NCI-H146 (cell line): Measurements from ENCODE around the gene KRIT1.
"Not testable (repeated sequence)": the region's sequence is repeated elsewhere in the genome, so short reads cannot be mapped to it uniquely, and the experiment has no call there.

Experiments
- DNase-seq: peaks from one replicate; lab custom pipeline; 2025; lab: John Stamatoyannopoulos, UW

The KRIT1 gene

GRCh38 chr7:92246360-92247101 lies 817 bp upstream of the KRIT1 start:
- peak; percentile 67 for DNase-seq

GRCh38 chr7:92244808-92245486 lies 767 bp downstream of the KRIT1 start:
- peak; percentile 4 for DNase-seq

DNA sequence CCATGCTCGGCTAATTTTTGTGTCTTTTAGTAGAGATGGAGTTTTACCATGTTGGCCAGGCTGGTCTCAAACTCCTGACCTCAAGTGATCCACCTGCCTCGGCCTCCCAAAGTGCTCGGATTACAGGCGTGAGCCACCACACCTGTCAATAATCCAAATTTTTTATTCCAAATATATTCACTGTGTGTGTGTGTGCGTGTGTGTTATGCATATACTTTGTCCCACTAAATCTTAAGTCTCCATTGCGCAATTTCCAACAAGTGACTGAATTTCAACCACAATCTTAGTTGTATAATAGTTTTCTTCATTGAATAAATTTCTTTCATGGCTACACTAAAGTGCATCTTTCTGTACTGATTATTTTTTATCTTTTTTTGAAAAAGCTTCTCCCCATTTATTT lies 2.7 kb downstream of the KRIT1 start:
- no peak for DNase-seq

DNA sequence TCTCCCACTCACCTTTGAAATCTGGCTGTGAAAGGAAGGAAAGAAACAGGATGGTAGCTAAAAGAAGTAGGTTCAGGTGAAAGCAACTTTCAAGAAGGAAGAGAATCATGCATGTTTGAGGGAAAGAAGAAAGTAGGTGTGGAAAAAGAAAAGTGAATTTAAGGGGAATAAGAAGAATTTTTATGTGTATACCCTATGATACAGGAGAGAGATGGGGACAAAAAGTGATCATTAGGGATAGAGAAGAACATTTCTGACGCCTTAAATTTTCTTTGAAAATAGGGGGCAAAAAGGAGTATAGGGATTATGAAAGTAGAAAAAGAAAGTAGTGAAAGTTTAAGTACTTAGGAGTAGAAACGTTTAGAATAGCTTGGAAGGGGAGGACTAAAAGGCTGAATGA lies 15.2 kb downstream of the KRIT1 start:
- no peak for DNase-seq

DNA sequence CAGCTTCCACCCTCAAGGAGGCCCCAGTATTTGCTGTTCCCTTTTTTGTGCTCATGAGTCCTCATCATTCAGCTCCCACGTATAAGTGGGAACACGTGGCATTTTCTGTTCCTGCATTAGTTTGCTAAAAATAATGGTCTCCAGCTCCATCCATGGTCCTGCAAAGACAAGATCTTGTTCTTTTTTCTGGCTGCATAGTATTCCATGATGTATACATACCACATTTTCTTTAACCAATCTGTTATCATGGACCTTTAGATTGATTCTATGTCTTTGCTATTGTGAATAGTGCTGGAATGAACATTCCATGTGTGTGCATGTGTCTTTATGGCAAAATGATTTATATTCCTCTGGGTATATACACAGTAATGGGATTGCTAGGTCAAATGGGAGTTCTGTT lies 17.0 kb downstream of the KRIT1 start:
- no peak for DNase-seq

GRCh38 chr7:92228100-92228499 lies 17.6 kb downstream of the KRIT1 start:
- DNase-seq = no peak

GRCh38 chr7:92226981-92227380 lies 18.7 kb downstream of the KRIT1 start:
- no peak for DNase-seq

DNA sequence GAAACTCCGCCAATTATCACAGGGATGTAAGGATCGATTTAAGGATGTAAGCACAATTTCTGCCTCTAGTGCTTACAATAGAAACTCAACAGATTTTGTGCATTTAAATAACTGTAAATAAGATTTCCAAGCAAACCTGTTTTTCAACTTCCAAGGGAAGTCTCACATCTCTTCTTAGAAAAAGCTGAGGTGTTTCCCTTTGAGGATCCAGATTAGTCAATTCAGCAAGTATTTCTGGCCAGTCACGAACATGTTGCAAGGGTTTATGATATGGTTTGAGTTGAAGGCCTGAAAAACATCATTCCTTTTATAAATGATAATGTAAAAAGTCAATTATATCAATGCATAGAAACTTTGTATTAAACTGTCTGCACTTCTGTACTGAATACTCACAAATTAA lies 23.9 kb downstream of the KRIT1 start:
- no peak for DNase-seq

DNA sequence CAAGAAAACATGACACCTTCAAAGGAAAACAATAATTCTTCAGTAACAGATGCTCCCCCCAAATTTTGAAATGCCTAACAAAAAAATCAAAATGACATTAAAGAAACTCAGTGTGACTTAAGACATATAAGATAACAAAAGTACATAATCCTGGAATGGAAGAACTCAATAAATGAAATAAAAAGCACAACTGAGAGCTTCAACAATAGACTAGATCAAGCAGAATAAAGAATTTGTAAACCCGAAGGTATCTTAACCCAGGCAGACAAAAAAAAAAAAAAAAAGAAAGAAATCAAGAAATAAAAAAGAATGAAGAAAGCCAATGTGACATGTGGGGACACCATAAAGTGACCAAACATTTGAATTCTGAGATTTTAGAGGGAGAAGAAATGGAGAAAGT lies 39.0 kb downstream of the KRIT1 start:
- no peak for DNase-seq

- no peak for DNase-seq
Observed at GRCh38 chr7:92205987-92206386, 39.7 kb downstream of the KRIT1 start.

DNA sequence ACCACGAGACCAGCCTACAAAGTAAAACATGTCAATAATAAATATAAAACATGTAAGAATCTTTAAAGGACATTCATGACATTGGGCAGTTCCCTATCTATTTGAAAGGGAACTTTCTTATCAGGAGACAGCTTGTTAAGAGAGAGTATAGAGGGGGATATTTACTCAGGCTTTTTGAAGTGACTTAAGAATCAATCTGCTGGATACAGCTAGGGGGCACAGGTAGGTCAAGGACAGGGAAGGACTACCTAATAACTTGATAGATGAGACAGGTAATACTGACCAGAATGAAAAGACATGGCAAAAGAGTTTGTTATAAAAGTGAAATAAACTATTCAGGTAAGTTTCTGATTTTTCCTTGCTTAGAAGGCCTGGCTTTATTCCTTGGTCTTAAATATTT lies 44.9 kb downstream of the KRIT1 start:
- no peak for DNase-seq

DNA sequence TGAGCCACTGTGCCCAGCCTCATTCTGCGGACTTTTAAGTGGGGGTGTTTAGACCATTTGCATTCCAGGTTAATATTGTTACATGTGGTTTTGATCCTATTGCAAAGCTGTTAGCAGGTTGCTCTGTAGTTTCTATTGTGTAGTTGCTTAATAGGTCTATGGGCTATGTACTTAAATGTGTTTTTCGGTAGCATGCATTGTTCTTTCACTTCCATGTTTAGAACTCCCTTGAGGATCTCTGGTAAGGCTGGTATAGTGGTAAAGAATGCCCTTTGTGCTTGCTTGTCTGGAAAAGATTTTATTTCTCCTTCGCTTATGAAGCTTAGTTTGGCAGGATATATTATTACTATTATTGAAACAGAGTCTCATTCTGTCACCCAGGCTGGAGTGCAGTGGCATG lies 53.4 kb downstream of the KRIT1 start:
- no peak for DNase-seq

DNA sequence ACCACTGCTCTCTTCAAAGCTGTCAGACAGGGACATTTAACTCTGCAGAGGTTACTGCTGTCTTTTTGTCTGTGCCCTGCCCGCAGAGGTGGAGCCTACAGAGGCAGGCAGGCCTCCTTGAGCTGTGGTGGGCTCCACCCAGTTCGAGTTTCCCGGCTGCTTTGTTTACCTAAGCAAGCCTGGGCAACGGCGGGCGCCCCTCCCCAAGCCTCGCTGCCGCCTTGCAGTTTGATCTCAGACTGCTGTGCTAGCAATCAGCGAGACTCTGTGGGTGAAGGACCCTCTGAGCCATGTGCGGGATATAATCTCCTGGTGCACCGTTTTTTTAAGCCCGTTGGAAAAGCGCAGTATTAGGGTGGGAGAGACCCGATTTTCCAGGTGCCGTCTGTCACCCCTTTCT lies 56.5 kb downstream of the KRIT1 start:
- not testable (repeated sequence) for DNase-seq

DNA sequence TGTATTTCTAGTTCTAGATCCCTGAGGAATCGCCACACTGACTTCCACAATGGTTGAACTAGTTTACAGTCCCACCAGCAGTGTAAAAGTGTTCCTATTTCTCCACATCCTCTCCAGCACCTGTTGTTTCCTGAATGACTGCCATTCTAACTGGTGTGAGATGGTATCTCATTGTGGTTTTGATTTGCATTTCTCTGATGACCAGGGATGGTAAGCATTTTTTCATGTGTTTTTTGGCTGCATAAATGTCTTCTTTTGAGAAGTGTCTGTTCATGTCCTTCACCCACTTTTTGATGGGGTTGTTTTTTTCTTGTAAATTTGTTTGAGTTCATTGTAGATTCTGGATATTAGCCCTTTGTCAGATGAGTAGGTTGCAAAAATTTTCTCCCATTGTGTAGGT lies 61.4 kb downstream of the KRIT1 start:
- DNase-seq = not testable (repeated sequence)

GRCh38 chr7:92178928-92179924 lies 66.5 kb downstream of the KRIT1 start, which contains the start of gene LRRD1:
LRRD1 (minus strand) TSS chr7:92179142; CDS start chr7:92165202, 13,940 bp downstream.
- peak; percentile 94 for DNase-seq

DNA sequence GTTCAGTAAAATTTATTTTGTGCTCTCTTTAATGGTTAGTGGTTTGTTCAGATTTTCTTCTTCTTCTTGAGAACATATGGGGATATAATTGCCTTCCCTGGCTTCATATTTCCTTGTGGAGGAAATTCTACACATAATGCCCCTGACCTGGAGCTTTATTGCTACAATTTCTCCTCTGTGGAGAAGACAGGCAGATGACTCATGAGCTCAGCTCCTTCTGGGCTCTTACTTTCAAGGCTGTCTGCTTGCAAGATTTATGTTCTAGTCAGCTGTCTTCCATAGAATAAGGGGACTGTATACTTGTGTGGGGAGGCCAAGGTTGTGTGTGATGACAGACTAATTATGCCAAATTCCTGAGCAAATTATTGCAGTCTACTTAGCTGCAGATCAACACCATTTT lies 68.4 kb downstream of the KRIT1 start:
- no peak for DNase-seq

DNA sequence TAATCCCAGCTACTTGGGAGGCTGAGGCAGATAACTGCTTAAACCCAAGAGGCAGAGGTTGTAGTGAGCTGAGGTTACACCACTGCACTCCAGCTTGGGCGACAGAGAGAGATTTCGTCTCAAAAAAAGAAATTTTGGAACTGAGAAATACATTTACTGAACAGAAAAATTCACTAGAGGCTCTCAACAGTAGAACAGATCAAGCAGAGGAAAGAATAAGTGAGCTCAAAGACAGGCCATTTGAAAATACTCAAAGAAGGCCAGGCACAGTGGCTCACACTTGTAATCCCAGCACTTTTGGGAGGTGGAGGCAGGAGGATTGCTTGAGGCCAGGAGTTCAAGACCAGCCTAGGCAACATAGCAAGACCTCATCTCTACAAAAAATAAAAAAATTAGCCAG lies 76.2 kb downstream of the KRIT1 start:
- not testable (repeated sequence) for DNase-seq

DNA sequence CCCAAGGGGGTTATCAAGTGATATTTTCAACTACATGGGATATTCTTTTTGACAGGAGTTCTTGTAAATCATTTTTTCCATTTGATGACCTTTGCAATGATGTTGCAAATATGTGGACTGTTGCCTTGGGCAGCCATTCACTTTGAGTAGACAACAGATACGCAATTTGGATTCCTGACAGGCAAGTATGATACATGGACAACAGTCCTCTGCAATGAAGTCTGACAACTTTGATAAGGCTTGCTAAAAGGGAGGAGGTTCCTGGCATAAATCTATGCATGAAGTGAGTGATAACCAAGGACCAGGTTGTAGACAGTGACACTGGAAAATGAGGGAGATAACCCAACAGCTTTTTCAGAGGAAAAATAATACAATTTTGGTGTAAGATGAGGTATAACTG lies 84.4 kb downstream of the KRIT1 start:
- no peak for DNase-seq

GRCh38 chr7:92158660-92159575 lies 86.8 kb downstream of the KRIT1 start:
- DNase-seq = no peak

DNA sequence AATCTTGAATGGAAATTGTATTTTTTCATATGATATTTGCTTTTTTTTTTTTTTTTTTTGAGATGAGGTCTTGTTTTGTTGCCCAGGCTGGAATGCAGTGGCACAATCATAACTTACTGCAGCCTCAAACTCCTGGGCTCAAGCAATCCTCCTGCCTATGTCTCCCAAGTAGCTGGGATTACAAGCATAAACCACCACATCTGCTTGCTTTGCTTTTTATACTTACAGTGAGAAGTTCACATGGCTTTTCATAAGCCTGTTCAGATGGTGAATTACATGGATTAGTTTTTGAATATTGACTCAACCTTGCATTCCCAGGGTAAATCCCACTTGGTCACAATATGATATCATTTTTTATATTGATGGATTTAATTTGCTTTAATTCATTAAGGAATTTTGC lies 88.7 kb downstream of the KRIT1 start:
- DNase-seq = no peak

GRCh38 chr7:92155108-92155739 lies 90.5 kb downstream of the KRIT1 start:
- DNase-seq = no peak
